GM18505 (cell line): Measurements from ENCODE around the gene CIITA.
"Not testable (repeated sequence)": the region's sequence is repeated elsewhere in the genome, so short reads cannot be mapped to it uniquely, and the experiment has no call there.

Experiments
- ATAC-seq: cut with Tn5 transposase; IDR thresholded peaks from one replicate; pipeline ENCODE4 v1.9.1; 2021; ENCODE audit not compliant: unreplicated experiment
- POLR2A ChIP-seq: IDR thresholded peaks from 4 replicates; pipeline ENCODE4 v1.6.1; 2011; ENCODE audit warnings: borderline replicate concordance; ENCODE audit not compliant: insufficient read depth, insufficient read length; ENCODE audit errors: extremely low read depth

CIITA gene

DNA sequence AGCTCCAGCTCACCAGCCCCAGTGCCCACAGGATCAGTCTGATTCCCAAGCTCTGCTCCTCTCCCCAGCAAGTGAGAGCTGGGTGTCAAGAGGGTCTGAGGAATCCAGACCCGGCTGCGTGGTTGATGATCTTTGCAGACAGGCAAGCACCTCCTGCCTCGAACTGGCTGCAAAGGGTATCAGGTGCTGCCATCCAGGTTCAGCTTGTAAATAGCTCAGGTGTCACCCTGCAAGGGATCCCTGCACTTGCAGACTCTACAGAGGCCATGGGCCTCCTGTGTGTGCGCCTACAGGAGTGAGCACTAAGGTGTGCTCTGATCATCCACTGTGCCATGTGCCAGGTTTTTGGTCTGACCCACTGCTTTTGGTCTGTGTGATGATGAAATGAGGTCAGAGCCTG is 49.1 kb downstream of the CIITA start:
- peak; percentile 10 for TF ChIP-seq POLR2A
- ATAC-seq: no peak

GRCh38 chr16:10926867-10927266 is 49.9 kb downstream of the CIITA start:
- ATAC-seq: no peak
- TF ChIP-seq POLR2A: peak; percentile 12

- no peak for TF ChIP-seq POLR2A
- ATAC-seq: no peak
Measured at GRCh38 chr16:10927497-10928112, 50.6 kb downstream of the CIITA start.

DNA sequence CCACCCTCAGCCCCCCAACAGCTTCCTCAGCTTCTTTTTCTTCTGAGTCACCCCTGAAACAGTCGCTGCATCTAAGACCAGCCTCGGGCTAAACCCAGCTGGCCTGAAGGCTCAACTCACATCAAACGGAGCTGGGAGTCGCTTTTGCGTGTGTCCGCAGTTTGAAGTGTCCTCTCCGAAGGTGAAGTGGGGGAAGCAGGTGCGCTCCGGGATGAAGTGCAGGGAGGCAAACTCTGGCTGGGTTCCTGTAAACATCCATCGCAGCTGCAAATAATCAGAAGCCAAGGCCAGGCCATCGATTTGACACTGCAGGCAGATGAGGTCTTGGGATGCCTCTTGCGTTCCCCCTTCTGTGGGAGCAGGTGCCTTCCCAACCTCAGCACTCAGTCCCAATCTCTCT is 52.1 kb downstream of the CIITA start:
- ATAC-seq: not testable (repeated sequence)

DNA sequence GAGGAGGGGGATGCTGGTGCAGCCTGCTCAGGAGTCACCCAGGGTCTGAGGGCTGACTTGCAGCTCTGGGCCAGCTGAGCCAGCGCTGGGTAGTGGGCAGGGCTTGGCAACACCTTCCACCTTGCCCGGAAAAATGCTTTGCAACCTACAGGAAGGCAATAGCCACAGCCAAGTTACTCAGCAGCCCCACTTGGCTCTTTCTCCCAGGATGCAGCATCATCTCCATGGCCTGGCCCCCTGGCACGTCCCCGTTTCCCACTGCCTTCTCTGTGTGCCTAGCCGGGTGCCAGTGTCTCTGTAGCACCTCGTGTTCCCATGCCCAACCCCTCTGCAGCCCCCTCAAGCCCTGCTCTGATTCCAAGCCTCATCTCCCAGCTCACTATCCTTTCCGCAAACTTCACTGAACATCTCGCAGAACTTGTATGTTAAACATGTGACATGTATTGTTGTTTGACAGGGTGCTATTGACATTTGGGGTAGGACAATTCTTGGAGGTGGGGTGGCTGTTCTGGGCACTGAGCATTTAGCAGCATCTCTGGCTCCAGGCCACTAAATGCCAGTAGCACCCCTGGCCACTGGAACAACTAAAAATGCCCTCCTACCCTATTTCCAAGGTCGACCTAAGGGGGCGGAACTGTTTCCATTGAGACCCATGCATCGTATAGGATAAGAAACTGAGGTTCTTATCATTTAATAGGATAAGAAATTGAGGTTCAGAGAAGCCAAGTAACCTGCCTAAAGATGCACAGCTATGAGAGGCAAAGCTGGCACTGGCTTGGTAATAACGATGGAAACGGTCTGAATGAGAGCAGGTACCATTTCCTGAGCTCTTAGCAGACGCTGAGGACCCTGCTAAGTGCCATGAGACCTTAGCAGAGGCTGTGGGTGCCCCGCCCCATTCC is 53.1 kb downstream of the CIITA start:
- ATAC-seq: no peak
- TF ChIP-seq POLR2A: peak; percentile 56

GRCh38 chr16:10930755-10931093 is 53.7 kb downstream of the CIITA start:
- no peak for TF ChIP-seq POLR2A
- no peak for ATAC-seq

DNA sequence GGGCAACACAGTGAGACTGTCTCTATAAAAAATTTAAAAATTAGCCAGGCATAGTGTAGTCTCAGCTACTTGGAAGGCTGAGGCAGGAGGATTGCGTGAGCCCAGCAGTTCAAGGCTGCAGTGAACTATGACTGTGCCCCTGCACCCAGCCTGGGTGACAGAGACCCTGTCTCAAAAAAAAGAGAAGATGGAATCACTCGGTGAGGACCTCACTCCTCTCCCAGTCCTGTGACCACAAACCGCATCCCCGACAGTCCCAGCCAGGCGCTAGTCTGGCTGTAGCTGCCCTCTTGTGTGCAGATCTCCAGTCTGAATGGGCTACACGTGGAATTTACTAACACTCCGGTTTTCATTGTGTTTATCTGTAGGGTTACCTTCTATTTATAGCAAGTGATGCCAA is 54.1 kb downstream of the CIITA start:
- no peak for ATAC-seq

GRCh38 chr16:10931977-10932632 is 55.1 kb downstream of the CIITA start:
- ATAC-seq: no peak
- TF ChIP-seq POLR2A: peak; percentile 32

More for the DNA sequence above, 54.1 kb downstream of the CIITA start:
- TF ChIP-seq POLR2A: no peak

- no peak for ATAC-seq
- TF ChIP-seq POLR2A: peak; percentile 43
Measured at GRCh38 chr16:10932959-10933710, 56.1 kb downstream of the CIITA start.

GRCh38 chr16:10933865-10934264 is 56.9 kb downstream of the CIITA start:
- no peak for ATAC-seq

GRCh38 chr16:10934325-10935107 is 57.5 kb downstream of the CIITA start:
- ATAC-seq: no peak
- no peak for TF ChIP-seq POLR2A

More at GRCh38 chr16:10933865-10934264, 56.9 kb downstream of the CIITA start:
- no peak for TF ChIP-seq POLR2A

DNA sequence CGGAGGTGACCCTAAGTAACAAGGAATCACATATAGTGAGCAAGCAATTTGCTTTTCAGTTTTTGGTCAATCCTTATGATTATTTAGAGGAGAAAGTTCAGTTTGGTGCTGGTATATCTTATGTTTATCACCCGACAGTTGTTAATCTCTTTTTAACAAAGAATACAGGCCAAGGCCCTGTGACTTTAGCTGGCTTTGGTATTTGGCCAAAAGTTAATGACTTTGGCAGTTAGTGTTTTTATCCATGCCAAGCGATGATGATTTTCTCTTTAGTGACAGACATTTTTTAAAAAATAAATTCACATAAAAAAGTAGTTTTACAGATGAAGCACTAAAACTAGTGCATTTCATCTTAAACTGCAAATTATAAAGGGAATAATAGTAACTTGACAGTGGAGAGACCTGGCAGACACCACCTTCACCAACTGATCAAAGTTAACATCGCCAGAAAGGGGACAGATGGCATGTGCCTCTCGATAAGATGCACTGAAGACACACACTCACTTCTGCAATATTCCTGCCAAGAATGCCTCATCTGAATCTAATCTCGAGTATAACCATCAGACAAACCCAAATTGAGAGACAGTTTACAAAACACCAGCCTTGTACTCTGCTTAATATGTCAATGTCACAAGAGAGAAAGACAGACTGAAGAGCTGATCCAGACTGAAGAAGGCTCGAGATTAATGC is 58.4 kb downstream of the CIITA start:
- no peak for TF ChIP-seq POLR2A
- ATAC-seq: no peak
